Stimulated activated CD4-positive, alpha-beta T cell treated with anti-CD3 and anti-CD28 coated beads, Interleukin-1b, Interleukin-23, amount 100 ng/mL, for 1 hour (primary cell): Measurements from ENCODE around the gene UGT1A10.

ENCODE experiments used
- DNase-seq, 2 donors: peaks; one replicate each; pipeline ENCODE4 v3.0.0-alpha.2; 2020; ENCODE audit warnings: low read depth in 2 of 2

The UGT1A10 gene

GRCh38 chr2:233773854-233774253 is 137.6 kb downstream of the UGT1A10 start:
- DNase-seq, result no peak

- no peak for DNase-seq
These were observed 139.2 kb downstream of the UGT1A10 start for GRCh38 chr2:233775414-233775813.

DNA sequence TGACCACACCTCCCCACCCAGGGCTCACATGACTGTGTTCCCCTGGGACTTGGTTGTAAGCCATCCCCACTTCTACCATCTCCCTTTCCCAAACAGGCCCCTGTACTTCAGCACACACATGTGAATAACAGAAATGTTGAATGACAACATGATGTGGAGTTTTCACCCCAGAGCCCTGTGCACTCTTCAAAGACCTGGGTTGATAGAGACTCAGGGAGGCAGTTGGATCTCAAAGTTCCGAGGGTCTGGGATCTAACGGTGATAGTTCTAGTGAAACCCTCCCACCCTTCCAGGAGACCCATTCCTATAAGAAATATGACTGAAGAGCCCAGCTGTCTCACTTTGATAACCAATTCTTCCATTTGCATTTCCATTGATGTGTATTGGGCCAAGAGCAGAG is 141.8 kb downstream of the UGT1A10 start, which contains the start of gene MROH2A:
Gene MROH2A, plus strand, starts transcription at position 301 of the 400 bp plus-strand sequence. CDS start 1,029 bp downstream, outside the sequence.
- DNase-seq, result no peak

DNA sequence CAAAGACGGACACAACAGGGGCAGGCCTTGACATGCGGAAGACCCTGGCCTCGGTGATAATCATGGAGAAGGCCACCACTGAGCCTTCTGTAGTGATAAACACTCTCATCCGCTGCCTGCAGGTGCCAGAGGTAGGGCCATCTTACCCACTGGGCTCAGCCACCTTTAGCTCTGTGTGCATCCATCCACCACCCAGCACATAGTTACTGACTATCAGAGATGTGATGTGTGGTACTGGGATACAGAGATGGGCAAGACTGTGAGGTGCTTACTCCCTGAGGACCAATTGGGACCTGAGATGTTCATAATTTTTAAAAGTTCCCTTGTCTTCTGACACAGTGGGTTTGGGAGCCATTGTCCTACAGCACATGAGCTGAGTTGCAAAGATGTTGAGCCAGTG is 143.5 kb downstream of the UGT1A10 start:
- DNase-seq, result no peak

- no peak for DNase-seq
These were observed 144.5 kb downstream of the UGT1A10 start for GRCh38 chr2:233780771-233781170.

DNA sequence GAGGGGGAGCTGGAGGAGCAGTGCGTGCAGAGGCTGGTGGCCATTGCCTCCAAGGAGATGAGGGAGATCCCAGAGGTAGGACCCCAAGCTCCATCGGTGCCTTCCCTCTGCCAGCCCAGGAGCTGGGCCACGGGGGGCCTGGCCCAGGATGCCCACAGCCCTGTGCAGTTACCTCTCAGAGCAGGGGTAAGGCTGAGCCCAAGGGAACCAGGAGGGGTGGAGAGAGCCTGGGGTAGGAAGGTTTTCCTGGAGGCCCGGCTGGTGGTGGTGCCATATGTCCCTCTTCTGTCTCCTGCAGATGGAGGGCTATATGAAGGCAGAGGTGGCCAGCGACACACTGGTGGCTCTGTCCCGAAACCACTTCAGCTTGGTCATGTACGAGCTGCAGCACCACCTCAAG is 153.3 kb downstream of the UGT1A10 start:
- no peak for DNase-seq

GRCh38 chr2:233791151-233791882 is 155.1 kb downstream of the UGT1A10 start:
- no peak for DNase-seq

DNA sequence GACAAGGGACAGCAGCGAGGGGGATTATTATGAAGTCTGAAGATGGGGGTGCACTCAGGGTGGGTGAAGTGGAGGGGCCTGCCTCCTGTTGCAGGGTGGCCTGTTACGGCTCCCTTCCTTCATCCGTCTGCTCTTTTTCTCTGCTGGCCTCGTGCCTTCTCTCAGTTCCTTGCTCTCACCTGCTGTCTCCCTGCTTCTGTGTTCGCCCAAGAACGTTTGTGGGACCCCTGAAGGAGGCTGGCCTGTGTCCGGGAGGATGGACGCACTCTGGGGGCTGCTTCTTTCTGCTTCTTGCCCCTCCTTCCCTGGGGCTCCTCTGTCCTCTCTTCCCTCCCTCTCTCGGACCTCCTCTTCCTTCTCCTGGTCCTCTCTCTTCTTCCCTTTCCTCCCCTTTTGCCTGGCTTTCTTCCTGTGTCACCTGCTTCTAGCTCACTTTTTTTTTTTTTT is 155.7 kb downstream of the UGT1A10 start:
- DNase-seq, result no peak

- DNase-seq, result no peak
These were observed 156.5 kb downstream of the UGT1A10 start for GRCh38 chr2:233792720-233793119.

GRCh38 chr2:233793465-233794127 is 157.3 kb downstream of the UGT1A10 start:
- DNase-seq, result no peak

GRCh38 chr2:233794128-233794658 is 157.9 kb downstream of the UGT1A10 start:
- DNase-seq, result no peak

GRCh38 chr2:233795735-233796171 is 159.5 kb downstream of the UGT1A10 start:
- no peak for DNase-seq

GRCh38 chr2:233796254-233796653 is 160.0 kb downstream of the UGT1A10 start:
- DNase-seq, result no peak

DNA sequence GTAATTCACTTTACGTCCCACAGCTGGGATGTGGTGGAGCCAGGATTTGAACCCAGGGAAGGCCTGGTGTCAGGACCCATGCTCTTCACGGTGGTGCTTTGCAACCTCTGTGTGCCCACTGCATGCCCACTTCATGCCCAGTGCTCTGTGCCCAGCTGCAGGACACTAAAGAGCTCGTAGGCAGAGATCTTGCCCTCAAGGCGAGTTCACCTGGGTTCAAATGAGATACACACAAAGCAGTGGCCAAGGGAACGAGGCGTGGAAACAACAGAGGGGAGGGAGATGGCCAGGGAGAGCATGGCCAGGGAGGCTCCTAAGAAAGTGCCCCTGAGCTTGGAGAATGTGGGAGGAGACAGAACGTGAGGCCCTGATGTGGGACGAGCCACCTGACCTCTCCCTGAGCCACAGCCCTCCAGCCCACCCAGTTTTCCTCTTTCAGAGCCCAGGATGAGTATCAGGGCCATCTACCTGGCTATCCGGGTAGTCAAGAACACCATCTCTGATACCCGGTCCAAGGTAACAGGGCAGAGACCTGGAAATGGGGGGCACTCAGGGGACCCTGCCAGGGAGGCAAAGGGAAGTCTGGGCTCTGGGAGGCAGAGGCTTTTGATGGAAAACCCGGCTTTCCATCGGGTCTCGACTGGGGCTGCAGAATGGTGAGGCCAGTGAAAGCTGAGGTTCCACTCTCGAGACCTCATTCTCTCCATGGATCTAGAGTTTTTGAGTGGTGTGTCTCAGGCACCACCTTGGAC is 162.3 kb downstream of the UGT1A10 start:
- DNase-seq, result no peak

DNA sequence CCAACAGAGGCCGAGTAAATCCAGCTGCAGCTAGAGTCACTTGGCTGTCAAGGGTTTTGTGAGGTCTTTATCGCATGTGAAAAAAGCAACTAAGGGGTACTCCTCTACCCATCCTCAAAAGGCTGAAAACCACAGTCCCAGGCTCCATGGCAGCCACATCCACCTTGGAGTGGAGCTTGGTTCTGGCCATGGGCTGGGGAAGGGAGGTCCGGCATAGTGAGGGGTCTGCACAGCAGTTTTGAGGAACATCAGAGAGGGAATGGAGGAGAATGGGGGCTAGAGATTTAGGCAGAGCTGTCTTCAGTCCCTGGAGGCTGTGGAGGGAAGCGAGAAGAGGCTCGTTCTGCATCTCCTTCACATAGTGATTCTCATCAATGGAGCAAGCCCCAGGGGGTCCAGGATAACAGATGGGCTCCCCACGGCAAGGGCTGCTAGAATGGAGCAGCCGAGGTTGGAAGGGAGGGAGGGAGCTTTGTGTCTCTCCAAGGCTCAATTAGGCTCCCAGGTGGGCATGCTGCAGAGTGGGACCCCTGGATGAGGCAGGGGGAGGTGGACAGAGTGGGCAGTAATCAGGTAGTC is 162.9 kb downstream of the UGT1A10 start:
- no peak for DNase-seq

DNA sequence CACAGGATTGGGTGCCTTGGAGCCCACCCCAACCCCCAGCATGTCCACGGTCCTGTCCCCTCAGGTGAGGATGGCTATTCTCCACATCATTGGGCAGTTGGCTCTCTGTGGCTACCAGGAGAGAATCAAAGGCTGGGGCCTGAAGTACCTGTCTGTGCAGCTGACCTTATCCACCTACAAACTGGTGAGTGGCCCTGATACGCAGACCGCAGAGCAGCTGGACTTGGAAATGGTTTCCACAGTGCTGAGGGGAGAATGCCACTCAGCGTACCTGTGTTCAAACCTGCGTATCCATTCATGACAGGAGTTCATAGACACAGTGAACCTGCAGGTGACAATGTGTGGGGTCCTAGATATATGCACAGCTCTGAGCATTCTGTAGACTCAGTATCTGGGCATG is 163.5 kb downstream of the UGT1A10 start:
- DNase-seq, result no peak

- DNase-seq, result no peak
These were observed 164.0 kb downstream of the UGT1A10 start for GRCh38 chr2:233800208-233800607.

GRCh38 chr2:233801357-233802131 is 165.3 kb downstream of the UGT1A10 start:
- DNase-seq, result no peak

DNA sequence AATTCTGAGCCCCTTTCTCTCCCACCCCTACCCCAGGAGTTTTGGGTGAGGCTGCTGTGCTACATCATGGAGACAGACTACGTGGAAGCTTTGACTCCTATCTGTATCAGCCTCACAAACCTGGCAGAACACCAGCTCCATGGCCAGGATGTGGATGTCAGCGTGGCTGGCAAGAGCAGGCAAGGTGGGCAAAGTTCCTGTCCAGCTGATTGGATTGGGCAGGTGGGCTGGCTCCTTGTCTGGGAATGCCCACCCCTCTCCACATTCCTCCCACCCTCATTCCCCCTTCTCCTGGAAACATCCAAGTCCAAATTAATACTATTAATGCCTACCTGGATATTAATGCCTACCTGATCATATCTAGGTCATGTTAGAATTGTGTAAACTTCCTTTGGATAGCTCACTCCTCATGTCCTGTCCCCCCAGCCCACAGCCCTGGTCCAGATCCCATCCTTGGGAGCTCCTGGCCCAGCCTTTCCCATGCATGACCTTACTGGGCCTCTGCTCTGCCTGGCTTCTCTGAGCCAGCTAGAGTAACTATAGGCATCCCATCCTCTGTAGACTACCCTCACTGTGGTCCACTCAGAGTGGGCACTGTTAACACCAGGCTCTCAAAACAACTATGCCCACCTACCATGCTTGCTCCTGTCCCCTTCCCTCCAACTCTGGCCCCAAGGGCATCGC is 166.0 kb downstream of the UGT1A10 start:
- no peak for DNase-seq

DNA sequence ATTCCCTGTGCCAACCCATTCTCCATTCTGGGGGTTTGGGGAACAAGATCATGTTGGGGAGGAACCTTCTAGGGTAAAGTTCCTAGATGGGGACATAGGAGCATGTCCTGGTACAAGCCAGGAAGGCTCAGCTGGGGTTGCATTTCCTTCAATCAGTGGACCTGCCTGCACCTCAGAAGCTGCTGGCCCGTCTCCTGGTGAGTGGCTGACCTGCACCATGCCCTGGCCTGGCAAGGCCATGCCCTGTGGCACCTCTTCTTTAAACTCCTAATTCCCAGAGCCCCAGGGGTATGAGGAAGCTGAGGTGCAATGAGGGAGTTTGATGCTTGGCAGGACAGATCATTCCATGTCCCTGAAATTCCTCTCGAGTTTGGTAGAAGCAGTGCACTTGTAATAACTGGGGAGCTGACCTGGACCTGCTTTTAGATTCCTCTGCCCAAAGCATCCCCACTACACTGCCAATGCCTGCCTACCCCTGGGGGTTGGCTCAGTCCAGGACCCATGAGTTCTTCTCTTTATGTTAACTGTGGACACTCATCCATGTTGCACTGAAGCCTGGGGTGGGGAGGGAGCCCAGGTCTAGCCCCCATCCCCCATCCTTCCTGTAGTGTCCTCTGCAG is 167.2 kb downstream of the UGT1A10 start:
- DNase-seq, result no peak
